ENCODE data around the gene FOXE1. TPM values are rescaled to one million over a fixed set of nuclear protein-coding genes. Genes with fewer than 3 reads are reported as not detected.
A peak's percentile ranks its signal among the peaks of the same experiment; 100 is the strongest.

The FOXE1 gene
- total RNA-seq, 1 donor from 2014 or later = 7.6 TPM

- no peak for ATAC-seq
These were observed 4.4 kb upstream of the FOXE1 start for GRCh38 chr9:97848480-97849237.

- no peak for ATAC-seq
These were observed 3.0 kb upstream of the FOXE1 start for GRCh38 chr9:97849980-97850379.

GRCh38 chr9:97850746-97851445 lies 2.1 kb upstream of the FOXE1 start:
- no peak for ATAC-seq

- ATAC-seq = no peak
These were observed 1.6 kb upstream of the FOXE1 start for GRCh38 chr9:97851446-97851883.

GRCh38 chr9:97852001-97852398 lies 1.0 kb upstream of the FOXE1 start:
- no peak for ATAC-seq

- ATAC-seq = peak; percentile 7
These were observed 499 bp upstream of the FOXE1 start for GRCh38 chr9:97852399-97853055.

GRCh38 chr9:97853844-97854695 lies 1.0 kb downstream of the FOXE1 start:
- peak; percentile 77 for ATAC-seq

- ATAC-seq = no peak
These were observed 1.9 kb downstream of the FOXE1 start for GRCh38 chr9:97854696-97855485.

GRCh38 chr9:97855486-97855875 lies 2.5 kb downstream of the FOXE1 start:
- no peak for ATAC-seq

GRCh38 chr9:97855899-97856298 lies 2.9 kb downstream of the FOXE1 start:
- ATAC-seq = no peak

GRCh38 chr9:97856857-97857605 lies 4.0 kb downstream of the FOXE1 start:
- ATAC-seq = no peak

- ATAC-seq = no peak
These were observed 4.8 kb downstream of the FOXE1 start for GRCh38 chr9:97857606-97858392.

GRCh38 chr9:97858393-97858713 lies 5.3 kb downstream of the FOXE1 start:
- no peak for ATAC-seq

- no peak for ATAC-seq
These were observed 5.8 kb downstream of the FOXE1 start for GRCh38 chr9:97858826-97859225.

GRCh38 chr9:97859346-97859745 lies 6.3 kb downstream of the FOXE1 start:
- ATAC-seq = no peak

GRCh38 chr9:97860451-97861147 lies 7.6 kb downstream of the FOXE1 start:
- ATAC-seq = no peak

- ATAC-seq = no peak
These were observed 8.1 kb downstream of the FOXE1 start for GRCh38 chr9:97861148-97861475.

- peak; percentile 65 for ATAC-seq
These were observed 10.3 kb downstream of the FOXE1 start for GRCh38 chr9:97863314-97863713.

GRCh38 chr9:97864396-97864795 lies 11.4 kb downstream of the FOXE1 start:
- ATAC-seq = no peak

- no peak for ATAC-seq
These were observed 13.3 kb downstream of the FOXE1 start for GRCh38 chr9:97866300-97866699.

Measured in esophagus mucosa (tissue), 1 donor.